CD4-positive, alpha-beta memory T cell (primary cell): Measurements from ENCODE around the gene PRKG1. TPM values are rescaled to one million over a fixed set of nuclear protein-coding genes. Genes with fewer than 3 reads are reported as not detected.

Source experiments
- CTCF ChIA-PET: fragments of 350-600 bp; sonication (Branson Sonifier 250); formaldehyde crosslinking; loops from one replicate; lab custom pipeline; 2021; ENCODE audit warnings: inconsistent platforms; ENCODE audit not compliant: partially characterized antibody; lab: Charles Lee
- POLR2A ChIA-PET: fragments of 350-600 bp; sonication (Branson Sonifier 250); formaldehyde crosslinking; loops from one replicate; lab custom pipeline; 2021; ENCODE audit not compliant: partially characterized antibody; lab: Charles Lee
- DNase-seq, 5 donors: peaks; one replicate each; pipeline versions ENCODE4 v3.0.0 to v3.0.0-alpha.2; 2020 to 2022; ENCODE audit warnings: mixed read lengths in 1 of 5
- H3K27ac ChIP-seq: one replicate; pipeline ENCODE4 v1.7.0; 2013; ENCODE audit warnings: low read depth, low read length
- H3K27me3 ChIP-seq: 2 replicates; pipeline ENCODE4 v1.7.0; 2013; ENCODE audit warnings: mild to moderate bottlenecking, low read length, moderate library complexity; ENCODE audit not compliant: insufficient read depth
- H3K36me3 ChIP-seq: 2 replicates; pipeline ENCODE4 v1.7.0; 2013; ENCODE audit warnings: mild to moderate bottlenecking, low read length, moderate library complexity; ENCODE audit not compliant: insufficient read depth
- H3K4me1 ChIP-seq: 2 replicates; pipeline ENCODE4 v1.7.0; 2013; ENCODE audit warnings: mild to moderate bottlenecking, low read length, moderate library complexity; ENCODE audit not compliant: insufficient read depth
- H3K4me3 ChIP-seq, 2 donors: one replicate each; pipeline ENCODE4 v1.7.0; 2013; ENCODE audit warnings: low read length in 2 of 2, mild to moderate bottlenecking in 1 of 2
- H3K9me3 ChIP-seq, 2 donors: one replicate each; pipeline ENCODE4 v1.7.0; 2013; ENCODE audit warnings: low read length in 2 of 2, control low read depth in 1 of 2; ENCODE audit not compliant: control insufficient read depth in 1 of 2
- H3K27ac Mint-ChIP-seq, 7 donors: one replicate each; pipeline ENCODE4 v1.8.0; 2020 to 2021; ENCODE audit warnings: mixed read lengths in 7 of 7, mild to moderate bottlenecking in 6 of 7, inconsistent platforms in 3 of 7, moderate library complexity in 3 of 7
- H3K27me3 Mint-ChIP-seq, 2 donors: one replicate each; pipeline ENCODE4 v1.8.0; 2020 to 2021; ENCODE audit warnings: mixed read lengths in 2 of 2
- H3K36me3 Mint-ChIP-seq, 2 donors: one replicate each; pipeline ENCODE4 v1.8.0; 2020 to 2021; ENCODE audit warnings: mixed read lengths in 2 of 2, inconsistent platforms in 1 of 2, mild to moderate bottlenecking in 1 of 2
- H3K4me1 Mint-ChIP-seq, 4 donors: one replicate each; pipeline ENCODE4 v1.8.0; 2020 to 2021; ENCODE audit warnings: mixed read lengths in 4 of 4, mild to moderate bottlenecking in 1 of 4
- H3K4me3 Mint-ChIP-seq, 8 donors: one replicate each; pipeline ENCODE4 v1.8.0; 2020 to 2021; ENCODE audit warnings: mixed read lengths in 8 of 8, mild to moderate bottlenecking in 7 of 8, moderate library complexity in 6 of 8, inconsistent platforms in 3 of 8
- H3K9me3 Mint-ChIP-seq, 8 donors: one replicate each; pipeline ENCODE4 v1.8.0; 2020 to 2021; ENCODE audit warnings: mixed read lengths in 8 of 8, mild to moderate bottlenecking in 5 of 8, inconsistent platforms in 3 of 8, moderate library complexity in 1 of 8
- intact Hi-C: fragments of 100-400 bp; cut with micrococcal nuclease; formaldehyde crosslinking; loops from one replicate; pipeline ENCODE4 v1.15.1; 2023
- polyA plus RNA-seq, 2 donors: library from polyadenylated mRNA; unstranded; fragments of 300-500 nt; fragmentation: Illumina TruSeq; gene quantifications; one replicate each; pipeline ENCODE4 v1.2.3, GENCODE V29; 2021
- total RNA-seq, 2 experiments: library from RNA; stranded (reverse); gene quantifications; one replicate each; pipeline ENCODE4 v1.2.3, GENCODE V29; 2021

Gene PRKG1
- total and polyA plus RNA-seq, 4 experiments from 2014 or later, result 0.06 to 0.20 TPM; not detected in 2

DNA sequence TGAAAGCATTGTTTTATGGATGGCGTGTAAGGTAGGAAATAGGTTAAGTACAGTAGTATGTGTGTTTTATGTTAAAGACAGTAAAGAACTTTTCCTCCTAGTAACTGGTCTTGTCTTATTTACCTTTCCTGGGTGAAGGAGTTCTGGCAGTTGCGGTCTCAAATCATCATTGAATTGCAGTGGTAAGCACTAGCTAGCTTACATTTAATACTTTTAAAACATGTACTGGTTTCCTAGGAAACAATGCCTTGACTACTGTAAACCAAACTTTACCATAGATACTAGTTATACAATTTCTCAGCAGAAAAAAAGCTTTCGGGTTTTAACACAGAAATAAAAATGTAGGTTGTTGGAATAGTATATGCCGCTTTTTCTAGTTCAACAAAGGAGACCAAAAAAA lies 37.7 kb downstream of the PRKG1 start:
- ChIA-PET CTCF (no interaction called here), POLR2A (no interaction called here)
- Histone ChIP-seq H3K4me1 (no peaks in the 10 kb centered on the region), H3K36me3 (no peaks in the 10 kb centered on the region), H3K27ac (no peak overlapping the region), H3K4me3 (no peak overlapping the region), H3K27me3 (no peaks in the 10 kb centered on the region), H3K9me3 (no peaks in the 10 kb centered on the region)
- no peak overlapping the region for H3K4me3 Mint-ChIP-seq
- intact Hi-C loops, result no loop called here
- no peaks in the 10 kb centered on the region for H3K36me3 Mint-ChIP-seq
- peaks cover 0 to 4% (median 0%) of the 10 kb centered on the region in 8 donors for H3K9me3 Mint-ChIP-seq
- H3K4me1 Mint-ChIP-seq, result no peaks in the 10 kb centered on the region
- DNase-seq, result no peak
- no peak overlapping the region for H3K27ac Mint-ChIP-seq
- H3K27me3 Mint-ChIP-seq, result peaks cover 1 to 2% of the 10 kb centered on the region in 2 donors

GRCh38 chr10:51113007-51113406 lies 38.7 kb downstream of the PRKG1 start:
- H3K4me3 Mint-ChIP-seq, result no peak overlapping the region
- H3K9me3 Mint-ChIP-seq, result peaks cover 0 to 4% (median 0%) of the 10 kb centered on the region in 8 donors
- intact Hi-C loops, result no loop called here
- Histone ChIP-seq H3K27ac (no peak overlapping the region), H3K9me3 (no peaks in the 10 kb centered on the region), H3K4me3 (no peak overlapping the region), H3K4me1 (no peaks in the 10 kb centered on the region), H3K36me3 (no peaks in the 10 kb centered on the region), H3K27me3 (no peaks in the 10 kb centered on the region)
- H3K27me3 Mint-ChIP-seq, result peaks cover 1 to 2% of the 10 kb centered on the region in 2 donors
- no peak overlapping the region for H3K27ac Mint-ChIP-seq
- H3K36me3 Mint-ChIP-seq, result no peaks in the 10 kb centered on the region
- POLR2A ChIA-PET, result no interaction called here
- CTCF ChIA-PET, result interaction anchor here (0.7 kb wide), 1 partner anchor 277 kb away, joined by 3 read pairs; no protein-coding TSS in a partner anchor
- H3K4me1 Mint-ChIP-seq, result no peaks in the 10 kb centered on the region
- no peak for DNase-seq

DNA sequence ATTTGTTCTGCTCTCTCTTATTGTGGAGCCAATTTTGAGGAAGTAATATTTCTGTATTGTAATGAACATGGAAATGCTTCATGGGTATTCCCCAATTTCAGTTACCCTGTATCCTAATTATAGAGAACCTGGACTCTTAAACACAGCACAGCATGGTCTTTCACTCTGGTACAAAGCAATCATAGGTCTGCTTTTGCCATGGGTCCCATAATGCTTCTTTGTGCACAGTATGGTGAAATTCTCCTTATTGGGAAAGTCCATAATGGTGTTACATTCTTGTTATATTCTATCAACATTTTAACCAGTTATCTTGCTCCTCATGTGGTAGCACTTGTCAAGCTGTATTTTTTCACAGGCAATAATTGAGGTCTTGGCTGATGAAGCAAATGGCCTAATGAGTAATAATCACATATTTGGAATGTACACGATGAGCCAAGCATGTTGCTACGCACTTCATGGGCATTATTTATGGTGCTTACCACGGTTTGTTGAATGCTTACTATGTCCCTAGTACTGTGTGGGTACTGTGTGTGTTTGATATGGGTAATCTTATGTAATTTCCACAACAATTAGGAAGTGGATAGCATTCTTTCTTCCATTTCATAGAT lies 42.9 kb downstream of the PRKG1 start:
- Mint-ChIP-seq H3K4me1 (no peaks in the 10 kb centered on the region), H3K9me3 (peaks cover 0 to 4% (median 0%) of the 10 kb centered on the region in 8 donors), H3K36me3 (no peaks in the 10 kb centered on the region), H3K27ac (no peak overlapping the region), H3K27me3 (no peaks in the 10 kb centered on the region), H3K4me3 (no peak overlapping the region)
- Histone ChIP-seq H3K9me3 (no peaks in the 10 kb centered on the region), H3K4me3 (no peak overlapping the region), H3K4me1 (no peaks in the 10 kb centered on the region), H3K27me3 (no peaks in the 10 kb centered on the region), H3K27ac (no peak overlapping the region), H3K36me3 (no peaks in the 10 kb centered on the region)
- intact Hi-C loops, result no loop called here
- ChIA-PET CTCF (no interaction called here), POLR2A (no interaction called here)
- DNase-seq, result no peak

DNA sequence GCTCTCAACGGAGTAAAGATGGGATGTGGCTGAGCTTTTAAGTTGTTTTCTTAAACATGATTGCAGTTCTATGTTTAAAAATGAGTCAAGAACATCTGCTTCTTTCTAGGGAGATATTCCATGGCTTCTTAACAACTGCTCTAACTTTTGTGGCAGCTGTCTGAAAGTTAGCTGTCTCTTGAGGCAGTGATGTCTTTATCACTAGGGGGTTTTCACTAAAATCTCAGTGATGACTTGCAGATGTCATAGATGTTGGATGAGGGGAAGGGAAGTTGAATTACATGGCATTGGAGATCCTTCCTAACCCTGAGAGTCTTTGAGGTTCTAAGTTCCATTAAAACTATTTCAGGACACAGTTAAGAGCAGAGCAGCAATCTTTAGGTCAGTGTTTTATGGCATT lies 43.5 kb downstream of the PRKG1 start:
- Histone ChIP-seq H3K27ac (no peak overlapping the region), H3K4me3 (no peak overlapping the region), H3K27me3 (no peaks in the 10 kb centered on the region), H3K36me3 (no peaks in the 10 kb centered on the region), H3K9me3 (no peaks in the 10 kb centered on the region), H3K4me1 (no peaks in the 10 kb centered on the region)
- DNase-seq, result no peak
- no peak overlapping the region for H3K27ac Mint-ChIP-seq
- intact Hi-C loops, result no loop called here
- H3K4me1 Mint-ChIP-seq, result no peaks in the 10 kb centered on the region
- H3K4me3 Mint-ChIP-seq, result no peak overlapping the region
- no peaks in the 10 kb centered on the region for H3K27me3 Mint-ChIP-seq
- H3K9me3 Mint-ChIP-seq, result peaks cover 0 to 4% (median 0%) of the 10 kb centered on the region in 8 donors
- ChIA-PET POLR2A (no interaction called here), CTCF (no interaction called here)
- H3K36me3 Mint-ChIP-seq, result no peaks in the 10 kb centered on the region

DNA sequence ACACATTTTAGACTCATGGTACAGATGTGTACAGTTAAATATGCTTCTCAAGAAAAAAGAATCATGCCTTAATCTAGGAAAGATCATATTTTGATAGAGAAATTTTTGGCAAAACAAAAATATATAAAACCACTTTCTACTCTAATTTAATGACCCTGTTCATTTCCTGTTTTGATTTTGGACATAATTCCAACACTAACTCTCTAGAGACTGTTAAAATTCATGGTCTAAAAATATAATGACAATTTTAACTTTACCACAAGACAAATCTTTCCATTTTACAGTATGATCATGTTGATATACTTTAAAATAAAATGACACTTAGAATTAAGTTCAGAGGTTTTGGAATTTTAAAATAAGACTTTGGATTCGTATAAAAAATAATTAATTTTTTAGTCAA lies 45.2 kb downstream of the PRKG1 start:
- H3K36me3 Mint-ChIP-seq, result no peaks in the 10 kb centered on the region
- ChIA-PET POLR2A (no interaction called here), CTCF (no interaction called here)
- H3K4me1 Mint-ChIP-seq, result no peaks in the 10 kb centered on the region
- intact Hi-C loops, result no loop called here
- no peaks in the 10 kb centered on the region for H3K36me3 ChIP-seq
- no peaks in the 10 kb centered on the region for H3K27me3 ChIP-seq
- no peak overlapping the region for H3K4me3 Mint-ChIP-seq
- no peaks in the 10 kb centered on the region for H3K4me1 ChIP-seq
- H3K9me3 ChIP-seq, result no peaks in the 10 kb centered on the region
- no peak overlapping the region for H3K27ac ChIP-seq
- peaks cover 0 to 4% (median under 1%) of the 10 kb centered on the region in 8 donors for H3K9me3 Mint-ChIP-seq
- no peak overlapping the region for H3K27ac Mint-ChIP-seq
- no peak for DNase-seq
- peaks cover 0 to 2% of the 10 kb centered on the region in 2 donors for H3K27me3 Mint-ChIP-seq
- H3K4me3 ChIP-seq, result no peak overlapping the region

- ChIA-PET CTCF (no interaction called here), POLR2A (no interaction called here)
- Histone ChIP-seq H3K27me3 (no peaks in the 10 kb centered on the region), H3K27ac (no peak overlapping the region), H3K36me3 (no peaks in the 10 kb centered on the region), H3K9me3 (no peaks in the 10 kb centered on the region), H3K4me3 (no peak overlapping the region), H3K4me1 (no peaks in the 10 kb centered on the region)
- Mint-ChIP-seq H3K9me3 (peaks cover 0 to 8% (median 3%) of the 10 kb centered on the region in 8 donors), H3K27ac (no peak overlapping the region), H3K4me3 (no peak overlapping the region), H3K27me3 (peaks cover 0 to 2% of the 10 kb centered on the region in 2 donors), H3K36me3 (no peaks in the 10 kb centered on the region), H3K4me1 (no peaks in the 10 kb centered on the region)
- intact Hi-C loops, result no loop called here
- DNase-seq, result no peak
Observed at GRCh38 chr10:51121861-51122260, 47.6 kb downstream of the PRKG1 start.

- POLR2A ChIA-PET, result no interaction called here
- CTCF ChIA-PET, result no interaction called here
Observed at GRCh38 chr10:51124852-51125251, 50.6 kb downstream of the PRKG1 start.

More at GRCh38 chr10:51124852-51125251, 50.6 kb downstream of the PRKG1 start:
- Mint-ChIP-seq H3K4me1 (no peaks in the 10 kb centered on the region), H3K36me3 (no peaks in the 10 kb centered on the region), H3K9me3 (peaks cover 0 to 8% (median 4%) of the 10 kb centered on the region in 8 donors), H3K27ac (no peak overlapping the region), H3K4me3 (no peak overlapping the region), H3K27me3 (peaks cover 0 to 2% of the 10 kb centered on the region in 2 donors)
- no peaks in the 10 kb centered on the region for H3K9me3 ChIP-seq
- H3K4me1 ChIP-seq, result no peaks in the 10 kb centered on the region
- DNase-seq, result no peak
- intact Hi-C loops, result no loop called here
- no peaks in the 10 kb centered on the region for H3K27me3 ChIP-seq
- H3K36me3 ChIP-seq, result no peaks in the 10 kb centered on the region
- H3K27ac ChIP-seq, result no peak overlapping the region
- no peak overlapping the region for H3K4me3 ChIP-seq
